Stimulated activated naive CD4-positive, alpha-beta T cell (primary cell): Measurements from ENCODE around the gene TEX53.

Experiments used
- DNase-seq, 6 experiments: peaks; one replicate each; lab custom pipeline; 2025; lab: John Stamatoyannopoulos, UW

Gene TEX53

GRCh38 chr9:114606597-114607207 lies 50.9 kb downstream of the TEX53 start:
- no peak for DNase-seq
